Peyer's patch (tissue), 4 donors: ENCODE data around the gene COG5. TPM values are rescaled to one million over a fixed set of nuclear protein-coding genes. Genes with fewer than 3 reads are reported as not detected.

Source experiments
- DNase-seq, 3 donors: peaks; one replicate each; pipeline ENCODE4 v3.0.0-alpha.2; 2017 to 2019
- H3K27ac ChIP-seq, 4 donors: fragments of 200-600 bp; sonication (generic); one replicate each; pipeline ENCODE4 v1.5.1; 2016 to 2019
- H3K27me3 ChIP-seq, 2 donors: fragments of 200-600 bp; sonication (generic); one replicate each; pipeline ENCODE4 v1.5.1; 2019
- H3K36me3 ChIP-seq, 3 donors: fragments of 200-600 bp; sonication (generic); one replicate each; pipeline ENCODE4 v1.5.1; 2016 to 2019
- H3K4me1 ChIP-seq, 4 donors: fragments of 200-600 bp; sonication (generic); one replicate each; pipeline ENCODE4 v1.5.1; 2016 to 2019
- H3K4me3 ChIP-seq, 4 donors: fragments of 200-600 bp; sonication (generic); 1 replicate in 3 of 4; 2 replicates in 1 of 4; pipeline ENCODE4 v1.5.1; 2016 to 2019; ENCODE audit warnings: mild to moderate bottlenecking in 1 of 4
- H3K9me3 ChIP-seq, 4 donors: fragments of 200-600 bp; sonication (generic); one replicate each; pipeline ENCODE4 v1.5.1; 2016 to 2019; ENCODE audit warnings: mild to moderate bottlenecking in 1 of 4
- POLR2A ChIP-seq, 2 donors: fragments of 450-650 bp; IDR thresholded peaks; one replicate each; pipeline ENCODE4 v1.5.1; 2017; ENCODE audit warnings: antibody characterized with exemption in 2 of 2, mild to moderate bottlenecking in 2 of 2, moderate library complexity in 2 of 2
- total RNA-seq, 4 donors: library from RNA; depleted of rRNA; stranded (reverse); fragments of >200 nt; gene quantifications; one replicate each; pipeline ENCODE4 v1.1.0, GENCODE V29; 2016
- TF ChIP-seq, protein P1 (sequence below), 6 experiments: fragments of 450-650 bp in 4 of 6; fragments of 200-600 bp in 2 of 6; sonication (generic) in 1 of 6; IDR thresholded peaks; one replicate each; pipeline ENCODE4 v1.5.1; 2017 to 2019; ENCODE audit warnings: antibody characterized with exemption in 6 of 6, mild to moderate bottlenecking in 3 of 6, moderate library complexity in 1 of 6

COG5 gene
- total RNA-seq, 4 donors from 2014 or later: 31.1 to 175 (median 68.0) TPM

DNA sequence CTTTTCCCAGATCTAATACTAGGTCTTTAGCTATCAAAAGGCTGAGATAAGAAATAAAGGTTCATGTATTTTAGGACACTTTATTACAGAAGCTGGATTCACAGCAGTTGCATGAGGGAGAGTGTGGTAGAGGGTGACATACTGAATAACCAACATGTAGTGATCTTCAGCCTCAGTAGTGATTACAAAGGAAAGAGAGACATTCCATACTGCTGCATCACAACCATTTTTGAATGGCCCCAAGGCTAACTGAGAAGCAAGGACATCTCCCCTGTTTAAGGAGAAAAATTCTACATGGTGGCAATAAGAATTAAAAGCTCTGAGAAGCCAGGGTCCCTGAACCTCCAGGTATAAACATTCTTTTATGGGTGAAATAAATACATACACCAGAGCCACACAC lies 35.3 kb downstream of the COG5 start:
- H3K9me3 ChIP-seq: no peaks in the 10 kb centered on the region
- no peak overlapping the region for H3K4me3 ChIP-seq
- no peak overlapping the region for H3K27ac ChIP-seq
- H3K4me1 ChIP-seq: no peaks in the 10 kb centered on the region
- no peaks in the 10 kb centered on the region for H3K27me3 ChIP-seq
- no peak for DNase-seq
- no peak for TF ChIP-seq POLR2A (IDR thresholded peaks at IDR 0.05)
- TF ChIP-seq, protein P1, sequence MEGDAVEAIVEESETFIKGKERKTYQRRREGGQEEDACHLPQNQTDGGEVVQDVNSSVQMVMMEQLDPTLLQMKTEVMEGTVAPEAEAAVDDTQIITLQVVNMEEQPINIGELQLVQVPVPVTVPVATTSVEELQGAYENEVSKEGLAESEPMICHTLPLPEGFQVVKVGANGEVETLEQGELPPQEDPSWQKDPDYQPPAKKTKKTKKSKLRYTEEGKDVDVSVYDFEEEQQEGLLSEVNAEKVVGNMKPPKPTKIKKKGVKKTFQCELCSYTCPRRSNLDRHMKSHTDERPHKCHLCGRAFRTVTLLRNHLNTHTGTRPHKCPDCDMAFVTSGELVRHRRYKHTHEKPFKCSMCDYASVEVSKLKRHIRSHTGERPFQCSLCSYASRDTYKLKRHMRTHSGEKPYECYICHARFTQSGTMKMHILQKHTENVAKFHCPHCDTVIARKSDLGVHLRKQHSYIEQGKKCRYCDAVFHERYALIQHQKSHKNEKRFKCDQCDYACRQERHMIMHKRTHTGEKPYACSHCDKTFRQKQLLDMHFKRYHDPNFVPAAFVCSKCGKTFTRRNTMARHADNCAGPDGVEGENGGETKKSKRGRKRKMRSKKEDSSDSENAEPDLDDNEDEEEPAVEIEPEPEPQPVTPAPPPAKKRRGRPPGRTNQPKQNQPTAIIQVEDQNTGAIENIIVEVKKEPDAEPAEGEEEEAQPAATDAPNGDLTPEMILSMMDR (IDR thresholded peaks at IDR 0.05): no peak
- H3K36me3 ChIP-seq: peaks cover 0 to 9% (median 0%) of the 10 kb centered on the region in 3 donors

DNA sequence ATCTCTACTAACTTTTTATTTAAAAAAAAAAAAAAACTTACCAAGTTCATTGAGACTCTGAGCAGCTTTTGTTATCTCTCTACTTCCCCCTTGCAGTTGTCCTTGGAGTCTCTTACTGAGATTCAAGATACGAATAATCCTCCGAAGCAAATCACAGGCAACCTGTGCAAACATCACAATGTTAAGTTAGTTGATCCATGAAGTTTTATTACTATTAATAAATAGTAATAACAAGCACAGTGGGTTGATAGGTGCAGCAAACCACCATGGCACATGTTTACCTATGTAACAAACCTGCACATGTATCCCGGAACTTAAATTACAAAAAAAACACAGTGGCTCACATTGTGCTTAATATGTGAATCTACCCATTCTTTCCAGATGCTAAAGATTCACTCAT lies 36.5 kb downstream of the COG5 start:
- Histone ChIP-seq H3K27me3 (no peaks in the 10 kb centered on the region), H3K4me1 (no peaks in the 10 kb centered on the region), H3K4me3 (no peak overlapping the region), H3K9me3 (no peaks in the 10 kb centered on the region), H3K36me3 (peaks cover 0 to 11% (median 0%) of the 10 kb centered on the region in 3 donors), H3K27ac (no peak overlapping the region)
- DNase-seq: no peak
- TF ChIP-seq POLR2A (IDR thresholded peaks at IDR 0.05): no peak
- TF ChIP-seq, protein P1 (IDR thresholded peaks at IDR 0.05): no peak

DNA sequence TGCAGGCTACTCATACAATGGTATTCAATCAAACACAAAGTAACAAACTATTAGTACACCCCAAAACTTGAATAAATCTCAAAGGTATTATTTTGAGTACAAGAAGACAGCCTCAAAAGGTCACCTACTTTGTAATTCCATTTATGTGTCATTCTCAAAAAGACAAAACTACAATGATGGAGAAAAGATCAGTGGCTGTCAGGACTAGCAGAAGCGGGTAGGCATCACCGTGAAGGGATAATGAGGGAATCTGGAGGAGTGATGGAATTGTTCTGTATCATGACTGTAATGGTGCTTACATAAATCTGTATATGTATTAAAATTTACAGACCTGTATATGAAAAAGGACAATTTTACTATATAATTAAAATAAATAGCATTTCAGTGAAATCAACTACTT lies 37.0 kb downstream of the COG5 start:
- no peaks in the 10 kb centered on the region for H3K9me3 ChIP-seq
- TF ChIP-seq, protein P1 (IDR thresholded peaks at IDR 0.05): no peak
- no peak for TF ChIP-seq POLR2A (IDR thresholded peaks at IDR 0.05)
- no peak for DNase-seq
- H3K36me3 ChIP-seq: peaks cover 0 to 15% (median 0%) of the 10 kb centered on the region in 3 donors
- H3K4me3 ChIP-seq: no peak overlapping the region
- H3K27ac ChIP-seq: no peak overlapping the region
- no peaks in the 10 kb centered on the region for H3K4me1 ChIP-seq
- no peaks in the 10 kb centered on the region for H3K27me3 ChIP-seq

DNA sequence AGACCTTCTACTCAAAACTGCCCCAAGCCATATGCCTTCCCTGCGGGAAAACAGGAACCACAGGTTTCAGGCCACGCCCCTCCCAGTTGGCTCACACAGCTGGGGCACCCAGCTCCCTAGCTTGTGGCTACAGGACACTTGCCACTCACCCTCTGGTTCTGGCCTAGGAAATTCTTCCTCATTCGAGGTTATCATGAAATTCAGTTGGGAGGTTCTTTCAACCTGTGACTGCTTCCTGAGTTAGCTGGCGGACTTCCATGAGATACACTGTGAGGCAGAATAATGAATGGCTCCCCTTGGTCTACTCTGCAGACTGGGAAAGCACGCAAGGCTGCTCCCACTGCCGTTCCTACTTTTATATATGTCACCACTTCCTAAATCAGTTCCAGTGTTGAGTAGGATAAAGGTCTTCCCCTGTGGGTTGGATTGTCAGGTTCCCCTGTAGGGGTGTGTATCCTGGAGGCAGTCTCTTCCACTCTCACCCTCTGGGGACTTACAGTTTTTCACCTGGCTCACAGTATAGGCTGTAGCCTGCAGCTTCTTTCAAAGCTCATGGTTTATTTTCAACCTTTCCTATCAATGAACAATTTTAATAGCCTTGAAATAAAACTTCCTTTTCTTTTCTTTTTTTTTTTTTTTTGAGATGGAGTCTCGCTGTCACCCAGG lies 56.9 kb downstream of the COG5 start:
- peaks cover 0 to 11% (median 0%) of the 10 kb centered on the region in 4 donors for H3K4me1 ChIP-seq
- H3K27me3 ChIP-seq: no peaks in the 10 kb centered on the region
- H3K9me3 ChIP-seq: no peaks in the 10 kb centered on the region
- H3K27ac ChIP-seq: peak overlapping the region in 2 of 4 donors; percentile 19 to 57
- H3K36me3 ChIP-seq: no peaks in the 10 kb centered on the region
- DNase-seq: peak in 2 of 3 donors; percentile 72 to 76
- no peak overlapping the region for H3K4me3 ChIP-seq
- TF ChIP-seq POLR2A (IDR thresholded peaks at IDR 0.05): no peak
- TF ChIP-seq, protein P1 (IDR thresholded peaks at IDR 0.05): no peak

DNA sequence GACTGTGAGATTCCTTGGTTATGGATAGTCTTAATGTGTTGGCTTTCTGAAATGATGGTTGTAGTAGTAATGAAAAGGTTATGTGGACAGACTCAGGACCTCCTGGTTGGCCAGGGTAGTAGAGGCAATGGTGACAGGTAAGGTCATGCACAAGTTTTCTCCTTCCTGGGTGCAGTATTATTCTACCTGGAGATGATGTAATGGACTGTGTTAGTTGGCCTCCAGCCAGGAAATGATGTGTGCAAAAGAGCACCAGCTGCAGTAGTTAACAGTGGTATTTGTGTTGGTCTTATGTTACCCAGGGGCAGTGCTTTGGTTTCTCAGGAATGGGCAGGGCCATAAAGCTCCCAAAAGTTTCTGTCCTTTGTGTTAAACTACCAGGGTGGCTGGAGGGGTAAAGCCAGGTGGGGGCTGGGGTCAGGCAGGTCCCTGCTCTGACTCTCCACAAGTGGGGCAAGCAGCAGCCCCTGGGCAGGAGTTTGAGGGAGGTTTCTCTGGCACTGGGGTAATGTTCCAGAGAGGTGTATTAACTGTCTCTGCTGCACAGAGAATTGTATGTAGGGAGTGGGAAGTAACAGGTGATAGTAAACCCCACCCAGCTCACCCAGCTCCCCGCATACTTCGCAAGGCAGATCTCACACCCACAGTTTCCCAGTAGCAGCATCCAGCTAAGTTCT lies 57.6 kb downstream of the COG5 start:
- Histone ChIP-seq H3K9me3 (no peaks in the 10 kb centered on the region), H3K4me3 (no peak overlapping the region), H3K36me3 (no peaks in the 10 kb centered on the region), H3K27ac (peak overlapping the region in 2 of 4 donors; percentile 19 to 57), H3K27me3 (no peaks in the 10 kb centered on the region), H3K4me1 (peaks cover 0 to 11% (median 0%) of the 10 kb centered on the region in 4 donors)
- DNase-seq: peak in 1 of 3 donors; percentile 75
- TF ChIP-seq, protein P1 (IDR thresholded peaks at IDR 0.05): no peak
- no peak for TF ChIP-seq POLR2A (IDR thresholded peaks at IDR 0.05)
